Parathyroid adenoma (tissue), 2 donors: ENCODE measurements around the gene ACRV1.

Experiments used
- H2AFZ ChIP-seq: fragments of 300-600 bp; sonication (generic); one replicate; pipeline ENCODE4 v1.7.0; 2017; ENCODE audit warnings: antibody characterized with exemption, mild to moderate bottlenecking
- H3K27ac ChIP-seq: fragments of 300-600 bp; sonication (generic); one replicate; pipeline ENCODE4 v1.7.0; 2017
- H3K27me3 ChIP-seq: fragments of 300-600 bp; sonication (generic); one replicate; pipeline ENCODE4 v1.7.0; 2017; ENCODE audit warnings: low read length; ENCODE audit not compliant: control insufficient read depth, insufficient read depth
- H3K36me3 ChIP-seq: fragments of 300-600 bp; sonication (generic); one replicate; pipeline ENCODE4 v1.7.0; 2017; ENCODE audit warnings: low read length; ENCODE audit not compliant: control insufficient read depth, insufficient read depth
- H3K4me1 ChIP-seq: fragments of 300-600 bp; sonication (generic); one replicate; pipeline ENCODE4 v1.7.0; 2017; ENCODE audit warnings: control low read depth
- H3K4me2 ChIP-seq: fragments of 300-600 bp; sonication (generic); one replicate; pipeline ENCODE4 v1.7.0; 2017; ENCODE audit warnings: low read length
- H3K4me3 ChIP-seq: fragments of 300-600 bp; sonication (generic); one replicate; pipeline ENCODE4 v1.7.0; 2017; ENCODE audit warnings: low read depth, low read length
- H3K79me2 ChIP-seq: fragments of 300-600 bp; sonication (generic); one replicate; pipeline ENCODE4 v1.7.0; 2017; ENCODE audit warnings: control low read depth
- H3K9ac ChIP-seq: fragments of 300-600 bp; sonication (generic); one replicate; pipeline ENCODE4 v1.7.0; 2017; ENCODE audit warnings: mild to moderate bottlenecking
- H3K9me3 ChIP-seq: fragments of 300-600 bp; sonication (generic); one replicate; pipeline ENCODE4 v1.7.0; 2017; ENCODE audit warnings: low read length; ENCODE audit not compliant: control insufficient read depth
- CTCF ChIP-seq: fragments of 300-600 bp; sonication (generic); IDR thresholded peaks from one replicate; pipeline ENCODE4 v1.7.0; 2017; ENCODE audit warnings: antibody characterized with exemption, mild to moderate bottlenecking
- donor health status: primary hyperparathyroidism.

Gene ACRV1

DNA sequence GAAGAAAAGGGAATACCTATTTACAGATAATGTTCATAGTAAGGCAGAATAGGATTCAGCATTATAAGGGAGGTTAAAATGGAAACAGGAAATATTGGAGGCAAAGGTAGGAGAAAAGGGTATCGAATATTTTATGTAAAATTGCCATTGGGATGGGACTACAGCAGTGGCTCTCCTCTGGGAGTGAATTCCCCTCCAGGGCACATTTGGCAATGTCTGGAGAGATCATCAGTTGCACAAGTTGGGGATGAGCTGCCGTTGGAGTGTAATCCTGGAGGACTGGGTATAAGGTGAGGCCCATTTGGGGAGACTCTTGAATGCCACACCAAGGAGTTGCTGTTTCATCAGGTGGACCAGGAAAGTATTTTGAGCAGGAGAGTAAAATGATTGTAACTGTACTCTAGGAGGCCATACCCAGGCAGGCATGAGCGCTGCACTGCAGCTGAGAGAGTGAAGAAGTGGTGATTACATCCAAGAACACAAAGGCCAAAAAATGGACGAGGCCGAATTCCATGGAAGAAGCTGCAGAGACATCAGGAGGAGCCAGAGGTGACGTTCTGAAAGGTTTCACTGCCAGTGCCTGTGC, 8.7 kb upstream of the ACRV1 start:
- Histone ChIP-seq H2AFZ (no peak overlapping the region), H3K79me2 (no peaks in the 10 kb centered on the region), H3K4me2 (no peak overlapping the region), H3K4me3 (no peak overlapping the region), H3K4me1 (no peaks in the 10 kb centered on the region), H3K36me3 (no peaks in the 10 kb centered on the region), H3K9ac (no peak overlapping the region), H3K27ac (no peak overlapping the region), H3K9me3 (no peaks in the 10 kb centered on the region), H3K27me3 (no peaks in the 10 kb centered on the region)
- no peak for TF ChIP-seq CTCF

DNA sequence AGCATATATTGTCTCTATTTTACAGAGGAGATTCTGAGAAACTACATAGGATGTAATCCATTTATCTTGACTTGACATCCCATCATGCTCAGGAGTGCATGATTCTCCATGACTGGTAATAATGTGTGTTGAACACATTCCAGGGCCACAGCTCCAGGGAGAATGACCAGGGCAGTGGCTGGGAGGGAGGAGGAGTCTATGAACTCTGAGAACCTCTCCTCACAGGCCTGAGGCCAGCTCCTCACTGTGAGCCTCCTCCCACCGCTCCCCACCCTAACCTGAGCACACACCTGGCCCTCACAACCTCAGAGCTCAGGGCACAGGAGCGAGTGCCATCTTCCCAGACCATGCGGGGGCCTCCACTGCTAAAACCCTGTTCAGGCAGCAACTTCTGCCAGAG, 8.0 kb upstream of the ACRV1 start:
- Histone ChIP-seq H3K27ac (no peak overlapping the region), H3K9me3 (no peaks in the 10 kb centered on the region), H3K79me2 (no peaks in the 10 kb centered on the region), H3K4me3 (no peak overlapping the region), H3K36me3 (no peaks in the 10 kb centered on the region), H3K9ac (no peak overlapping the region), H3K4me1 (no peaks in the 10 kb centered on the region), H3K4me2 (no peak overlapping the region), H3K27me3 (no peaks in the 10 kb centered on the region), H2AFZ (no peak overlapping the region)
- TF ChIP-seq CTCF = no peak

- Histone ChIP-seq H3K4me1 (no peaks in the 10 kb centered on the region), H2AFZ (no peak overlapping the region), H3K4me2 (no peak overlapping the region), H3K27me3 (no peaks in the 10 kb centered on the region), H3K79me2 (no peaks in the 10 kb centered on the region), H3K27ac (no peak overlapping the region), H3K4me3 (no peak overlapping the region), H3K36me3 (no peaks in the 10 kb centered on the region), H3K9me3 (no peaks in the 10 kb centered on the region), H3K9ac (no peak overlapping the region)
- TF ChIP-seq CTCF = no peak
These were observed 7.4 kb upstream of the ACRV1 start for GRCh38 chr11:125688066-125688465.

DNA sequence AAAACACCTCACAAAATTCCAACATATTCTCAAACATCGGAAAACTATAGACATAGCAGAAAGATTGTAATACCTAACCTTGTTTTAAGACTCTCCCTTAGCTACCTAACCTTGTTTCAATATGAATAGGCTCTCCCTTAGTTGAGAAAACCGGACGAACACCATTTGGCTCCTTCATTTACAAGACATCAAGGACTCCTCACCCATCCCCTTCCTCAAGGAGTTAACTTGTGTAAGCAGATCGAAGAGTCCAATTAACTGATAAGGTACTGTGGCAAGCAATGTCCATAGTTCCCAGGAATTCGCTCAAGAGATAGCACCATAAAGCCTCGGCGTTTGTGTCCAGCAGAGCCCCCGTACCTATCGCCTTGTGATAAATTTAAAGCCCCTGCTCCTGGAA, 4.6 kb upstream of the ACRV1 start:
- no peak overlapping the region for H3K9ac ChIP-seq
- no peaks in the 10 kb centered on the region for H3K9me3 ChIP-seq
- no peak overlapping the region for H3K4me2 ChIP-seq
- H3K36me3 ChIP-seq = no peaks in the 10 kb centered on the region
- no peaks in the 10 kb centered on the region for H3K79me2 ChIP-seq
- no peak overlapping the region for H3K27ac ChIP-seq
- H3K27me3 ChIP-seq = no peaks in the 10 kb centered on the region
- no peaks in the 10 kb centered on the region for H3K4me1 ChIP-seq
- no peak overlapping the region for H2AFZ ChIP-seq
- no peak overlapping the region for H3K4me3 ChIP-seq
- no peak for TF ChIP-seq CTCF

DNA sequence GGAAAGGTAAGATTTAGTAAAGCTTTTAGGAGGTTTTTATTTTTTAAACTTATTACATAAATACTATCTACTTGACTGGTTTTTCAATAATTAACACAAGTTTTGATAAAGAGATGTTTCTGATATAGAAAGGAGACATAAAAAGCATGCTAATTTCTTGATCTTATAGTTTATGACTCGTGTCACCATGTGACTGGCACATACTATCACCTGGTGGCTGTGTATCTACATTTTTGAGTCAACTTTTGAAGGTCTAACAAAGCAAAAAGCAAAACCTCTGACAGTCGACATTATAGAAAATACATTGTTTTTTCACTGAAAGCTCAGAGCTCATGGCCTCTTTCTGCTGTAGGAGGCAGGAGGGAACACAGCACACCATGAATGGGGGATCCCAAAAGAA, 810 bp downstream of the ACRV1 start:
- no peak overlapping the region for H3K27ac ChIP-seq
- TF ChIP-seq CTCF = no peak
- H3K4me3 ChIP-seq = no peak overlapping the region
- H3K36me3 ChIP-seq = no peaks in the 10 kb centered on the region
- H3K4me1 ChIP-seq = no peaks in the 10 kb centered on the region
- no peak overlapping the region for H3K9ac ChIP-seq
- no peaks in the 10 kb centered on the region for H3K9me3 ChIP-seq
- no peaks in the 10 kb centered on the region for H3K79me2 ChIP-seq
- no peak overlapping the region for H2AFZ ChIP-seq
- H3K4me2 ChIP-seq = no peak overlapping the region
- no peaks in the 10 kb centered on the region for H3K27me3 ChIP-seq
